IMR-90 (cell line): ENCODE measurements around the gene PRSS16. TPM values are rescaled to one million over a fixed set of nuclear protein-coding genes. Genes with fewer than 3 reads are reported as not detected.

ENCODE experiments used
- ATAC-seq: fragments of 200-7000 bp; cut with Tn5 transposase; 2 replicates; pipeline ENCODE4 v1.9.1; 2020; ENCODE audit warnings: low read depth, mild to moderate bottlenecking, moderate library complexity
- BruUV-seq: library from RNA; stranded (reverse); fragments of 400-500 nt; replicated peaks from 2 replicates; lab custom pipeline; 2021; lab: Mats Ljungman, UMichigan
- CTCF ChIA-PET: fragments of 300-600 bp; formaldehyde crosslinking; extraction: SDS; loops from one replicate; lab custom pipeline; 2021; ENCODE audit warnings: antibody characterized with exemption; lab: Yijun Ruan, JAX
- POLR2A ChIA-PET: fragments of 300-600 bp; sonication (Branson Sonifier 250); formaldehyde crosslinking; loops from one replicate; lab custom pipeline; 2022; ENCODE audit warnings: antibody characterized with exemption; ENCODE audit not compliant: unreplicated experiment; lab: Charles Lee
- DNase-seq: peaks from one replicate; pipeline ENCODE4 v3.0.0; 2013
- H2AFZ ChIP-seq: replicated peaks from 2 replicates; pipeline ENCODE3; 2013; ENCODE audit warnings: low read length, mild to moderate bottlenecking; ENCODE audit not compliant: poor library complexity
- H2AK5ac ChIP-seq: 2 replicates; pipeline ENCODE4 v1.6.1; 2013; ENCODE audit warnings: low read depth, low read length, inconsistent platforms
- H2AK9ac ChIP-seq: replicated peaks from 2 replicates; pipeline ENCODE3; 2013; ENCODE audit warnings: mild to moderate bottlenecking, low read depth, low read length, moderate library complexity; ENCODE audit not compliant: poor library complexity
- H2BK120ac ChIP-seq: 2 replicates; pipeline ENCODE4 v1.6.1; 2013; ENCODE audit warnings: low read depth, low read length, inconsistent platforms
- H2BK15ac ChIP-seq: 3 replicates; pipeline ENCODE4 v1.6.1; 2013; ENCODE audit warnings: low read depth, low read length, inconsistent platforms
- H2BK20ac ChIP-seq: 2 replicates; pipeline ENCODE4 v1.6.1; 2013; ENCODE audit warnings: low read depth, mild to moderate bottlenecking, inconsistent platforms, low read length, moderate library complexity
- H2BK5ac ChIP-seq: 2 replicates; pipeline ENCODE4 v1.6.1; 2013; ENCODE audit warnings: mild to moderate bottlenecking, low read depth, low read length, inconsistent platforms; ENCODE audit not compliant: poor library complexity, severe bottlenecking
- H3K14ac ChIP-seq: replicated peaks from 2 replicates; pipeline ENCODE4 v1.6.1; 2013; ENCODE audit warnings: low read depth, low read length, inconsistent platforms
- H3K18ac ChIP-seq: 2 replicates; pipeline ENCODE4 v1.6.1; 2013; ENCODE audit warnings: low read depth, low read length, control low read depth
- H3K23ac ChIP-seq: 2 replicates; pipeline ENCODE4 v1.6.1; 2013; ENCODE audit warnings: low read depth, low read length, inconsistent platforms
- H3K27ac ChIP-seq: 2 replicates; pipeline ENCODE4 v1.5.1; 2013; ENCODE audit warnings: mild to moderate bottlenecking, control low read depth, low read length; ENCODE audit not compliant: insufficient read depth
- H3K27me3 ChIP-seq: 2 replicates; pipeline ENCODE4 v1.6.1; 2013; ENCODE audit warnings: low read length; ENCODE audit not compliant: control insufficient read depth, insufficient read depth
- H3K36me3 ChIP-seq: 2 replicates; pipeline ENCODE4 v1.6.1; 2013; ENCODE audit warnings: low read length, mixed read lengths; ENCODE audit not compliant: control insufficient read depth, insufficient read depth
- H3K4ac ChIP-seq: 2 replicates; pipeline ENCODE4 v1.6.1; 2013; ENCODE audit warnings: low read depth, low read length, inconsistent platforms
- H3K4me1 ChIP-seq: 2 replicates; pipeline ENCODE4 v1.6.1; 2013; ENCODE audit warnings: low read length, mixed read lengths; ENCODE audit not compliant: control insufficient read depth, insufficient read depth
- H3K4me2 ChIP-seq: 2 replicates; pipeline ENCODE4 v1.6.1; 2013; ENCODE audit warnings: low read depth, mild to moderate bottlenecking, control low read depth, low read length, moderate library complexity
- H3K4me3 ChIP-seq: 2 replicates; pipeline ENCODE4 v1.5.1; 2013; ENCODE audit warnings: low read depth, mild to moderate bottlenecking, control low read depth, low read length, moderate library complexity; ENCODE audit not compliant: insufficient read depth
- H3K56ac ChIP-seq: 2 replicates; pipeline ENCODE4 v1.6.1; 2013; ENCODE audit warnings: low read length, inconsistent platforms; ENCODE audit not compliant: insufficient read depth; ENCODE audit errors: extremely low read depth
- H3K79me1 ChIP-seq, 2 experiments: 2 replicates each; pipeline ENCODE4 v1.6.1; 2013; ENCODE audit warnings: low read length in 2 of 2, inconsistent platforms in 1 of 2, low read depth in 1 of 2
- H3K9ac ChIP-seq: 2 replicates; pipeline ENCODE4 v1.6.1; 2013; ENCODE audit warnings: low read depth, low read length, control low read depth
- H3K9me1 ChIP-seq: 2 replicates; pipeline ENCODE4 v1.6.1; 2013; ENCODE audit warnings: low read length, inconsistent platforms; ENCODE audit not compliant: insufficient read depth
- H3K9me3 ChIP-seq: 2 replicates; pipeline ENCODE4 v1.6.1; 2013; ENCODE audit warnings: low read length; ENCODE audit not compliant: control insufficient read depth, insufficient read depth
- H4K20me1 ChIP-seq: 2 replicates; pipeline ENCODE4 v1.6.1; 2013; ENCODE audit warnings: low read length, inconsistent platforms; ENCODE audit not compliant: insufficient read depth
- H4K5ac ChIP-seq: 2 replicates; pipeline ENCODE4 v1.6.1; 2013; ENCODE audit warnings: mild to moderate bottlenecking, low read depth, low read length, control low read depth
- H4K8ac ChIP-seq, 2 experiments: 2 replicates each; pipeline ENCODE4 v1.6.1; 2013; ENCODE audit warnings: low read depth in 2 of 2, low read length in 2 of 2, control low read depth in 1 of 2, inconsistent platforms in 1 of 2
- H4K91ac ChIP-seq: 2 replicates; pipeline ENCODE4 v1.6.1; 2013; ENCODE audit warnings: low read depth, low read length, inconsistent platforms; ENCODE audit not compliant: insufficient read depth
- FOS ChIP-seq: fragments of 150-350 bp; IDR thresholded peaks from 2 replicates; pipeline ENCODE4 v1.6.1; 2016; ENCODE audit warnings: low read depth, low read length
- MAFK ChIP-seq: IDR thresholded peaks from 2 replicates; pipeline ENCODE4 v1.6.1; 2012; ENCODE audit warnings: low read depth, low read length, improper control_type of control experiment
- WGBS, 2 experiments: methylation state at CpG; one replicate each; pipeline versions ENCODE4 v1.1.5 to v1.1.7; 2013; ENCODE audit warnings: missing lambda C conversion rate in 2 of 2; ENCODE audit not compliant: insufficient read length in 1 of 2; ENCODE audit errors: extremely low coverage in 2 of 2; 5-methylcytosine and 5-hydroxymethylcytosine counted together
- dilution Hi-C: fragments of 300-500 bp; cut with HindIII; formaldehyde crosslinking; loops from one replicate; pipeline ENCODE4 v1.14.3; 2018; ENCODE audit warnings: low sequenced_read_pairs; ENCODE audit not compliant: unreplicated experiment
- in situ Hi-C: fragments of 300-500 bp; cut with MboI; formaldehyde crosslinking; loops from 3 replicates; pipeline ENCODE4 v1.14.3; 2019; ENCODE audit warnings: low sequenced_read_pairs, inconsistent platforms, mixed read lengths
- intact Hi-C: fragments of 100-400 bp; cut with micrococcal nuclease; formaldehyde crosslinking; loops from 2 replicates; pipeline ENCODE4 v1.10.0; 2022
- polyA plus RNA-seq, 3 experiments: library from polyadenylated mRNA; depleted of rRNA; stranded (reverse); fragments of >200 nt; gene quantifications; 2 replicates each; pipeline ENCODE4 v1.2.3, GENCODE V29; 2012; ENCODE audit warnings: low replicate concordance in 1 of 3
- total RNA-seq: library from RNA; depleted of rRNA; stranded (reverse); fragments of >200 nt; gene quantifications from 2 replicates; pipeline ENCODE4 v1.2.3, GENCODE V29; 2012
- TF ChIP-seq, protein P1 (sequence below): fragments of 150-350 bp; IDR thresholded peaks from 2 replicates; pipeline ENCODE4 v1.6.1; 2016; ENCODE audit warnings: low read depth, mild to moderate bottlenecking, low read length, moderate library complexity, borderline replicate concordance

Gene PRSS16
- total and polyA plus RNA-seq, 2 of the 4 experiments (the other 2 are of a cell fraction): 0.39 TPM; not detected in 1

DNA sequence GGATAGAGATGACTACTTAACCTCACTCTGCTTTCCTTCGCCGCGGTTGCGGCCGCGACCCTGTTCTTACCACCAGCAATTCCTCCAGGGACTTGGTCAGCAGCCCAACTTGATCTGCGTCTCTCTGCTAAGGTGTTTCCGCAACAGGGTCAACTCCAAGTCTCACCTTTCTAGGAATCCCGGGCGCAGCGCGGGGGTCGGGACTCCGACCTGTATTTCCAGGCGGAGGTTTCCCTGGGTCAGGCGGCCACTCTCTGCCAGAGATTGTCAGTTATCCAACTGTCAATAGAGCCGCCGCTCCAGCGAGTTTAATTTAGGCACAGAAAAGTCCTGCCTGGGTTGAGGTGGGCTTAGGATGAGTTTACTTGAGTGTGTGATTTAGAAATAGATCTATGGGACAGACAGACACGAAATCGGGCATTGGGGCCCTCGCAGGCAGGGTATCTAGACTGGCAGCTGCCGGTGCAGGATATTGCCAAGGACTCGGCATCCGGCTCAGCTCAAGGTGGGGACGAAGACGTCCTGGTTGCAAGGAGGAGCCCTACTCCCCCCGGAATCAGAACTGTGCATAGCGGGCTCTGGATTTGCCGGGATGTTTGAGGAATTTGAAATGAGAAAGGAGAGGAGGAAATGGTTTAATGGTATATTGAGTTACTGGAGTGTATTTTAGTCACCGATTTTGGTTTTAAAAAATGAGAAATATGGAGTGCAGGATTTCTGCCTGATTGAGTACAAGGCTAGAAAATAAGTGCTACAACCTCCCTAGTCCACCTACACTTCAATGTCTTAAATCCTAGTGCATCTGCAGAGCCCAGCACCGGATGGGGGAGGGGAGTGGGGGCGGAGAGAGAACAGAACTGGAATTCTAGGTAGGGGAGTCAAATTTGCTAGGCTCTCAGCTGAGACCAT, 40.9 kb downstream of the PRSS16 start (continued):
- TF ChIP-seq MAFK: no peak

DNA sequence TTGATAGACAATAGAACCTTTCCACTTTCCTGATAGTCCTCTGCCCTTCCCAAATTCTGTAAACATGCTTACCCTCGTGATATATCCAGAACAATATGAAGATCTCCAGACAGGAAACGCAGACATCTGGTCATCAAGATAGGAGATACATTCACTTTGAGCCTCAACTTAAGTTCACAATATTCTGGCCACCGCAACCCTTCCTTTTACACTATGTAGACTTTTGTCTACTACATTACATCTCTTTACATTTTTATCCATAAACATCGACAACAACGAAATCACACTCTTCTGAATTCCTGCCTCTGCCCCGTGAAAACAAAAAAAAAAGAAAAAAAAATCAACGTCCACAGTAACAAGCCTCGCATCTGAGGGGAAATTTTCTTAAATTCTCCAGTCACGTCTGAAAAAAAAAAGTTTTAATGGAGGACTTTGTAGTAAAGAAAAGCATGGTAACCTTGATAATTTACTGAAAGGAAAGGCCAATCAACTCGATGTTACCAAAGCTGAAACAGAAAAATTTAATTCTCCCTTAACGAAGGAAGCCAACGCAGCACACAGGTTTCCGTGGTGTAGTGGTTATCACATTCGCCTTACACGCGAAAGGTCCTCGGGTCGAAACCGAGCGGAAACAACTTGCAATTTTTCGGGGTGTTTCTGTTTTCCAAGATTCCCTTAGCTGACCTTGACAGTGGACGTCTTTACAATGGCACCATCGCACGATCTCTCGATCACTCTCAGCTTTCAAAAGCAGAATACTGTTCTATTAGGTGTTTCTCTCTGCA, 42.8 kb downstream of the PRSS16 start:
- Histone ChIP-seq H3K27me3 (peaks cover 39% of the 10 kb centered on the region), H3K79me1 (no peaks in the 10 kb centered on the region), H2BK5ac (no peak overlapping the region), H3K14ac (no peak overlapping the region), H4K91ac (no peak overlapping the region), H3K36me3 (no peaks in the 10 kb centered on the region), H3K4me1 (no peaks in the 10 kb centered on the region), H3K18ac (no peak overlapping the region), H2BK20ac (no peak overlapping the region), H3K9me1 (no peaks in the 10 kb centered on the region), H2BK15ac (no peak overlapping the region), H4K5ac (no peak overlapping the region), H3K4me3 (peak overlapping the region; percentile 20; the same call in 1 of the 2 replicates), H2AK9ac (no peak overlapping the region), H3K9me3 (no peaks in the 10 kb centered on the region), H2AFZ (peak overlapping the region; percentile 8), H3K23ac (no peak overlapping the region), H2BK120ac (no peak overlapping the region), H3K9ac (no peak overlapping the region), H4K20me1 (no peaks in the 10 kb centered on the region), H3K4me2 (peak overlapping the region; percentile 69), H3K27ac (no peak overlapping the region), H3K4ac (no peak overlapping the region), H3K56ac (no peak overlapping the region), H2AK5ac (no peak overlapping the region), H4K8ac (no peak overlapping the region)
- ATAC-seq (peak; percentile 59), DNase-seq (peak; percentile 63)
- CTCF ChIA-PET: no interaction called here
- no TSS peak for BruUV-seq
- intact Hi-C loops (loop anchor here (10.0 kb wide), 1 partner anchor 605 kb away; a partner anchor contains a TSS), dilution Hi-C loops (no loop called here), in situ Hi-C loops (no loop called here)
- POLR2A ChIA-PET: no interaction called here
- TF ChIP-seq, protein P1, sequence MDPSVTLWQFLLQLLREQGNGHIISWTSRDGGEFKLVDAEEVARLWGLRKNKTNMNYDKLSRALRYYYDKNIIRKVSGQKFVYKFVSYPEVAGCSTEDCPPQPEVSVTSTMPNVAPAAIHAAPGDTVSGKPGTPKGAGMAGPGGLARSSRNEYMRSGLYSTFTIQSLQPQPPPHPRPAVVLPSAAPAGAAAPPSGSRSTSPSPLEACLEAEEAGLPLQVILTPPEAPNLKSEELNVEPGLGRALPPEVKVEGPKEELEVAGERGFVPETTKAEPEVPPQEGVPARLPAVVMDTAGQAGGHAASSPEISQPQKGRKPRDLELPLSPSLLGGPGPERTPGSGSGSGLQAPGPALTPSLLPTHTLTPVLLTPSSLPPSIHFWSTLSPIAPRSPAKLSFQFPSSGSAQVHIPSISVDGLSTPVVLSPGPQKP: no peak
- TF ChIP-seq FOS: peak; percentile 29; the same call in 1 of the 2 replicates
- 5% methylated on average over 8 of the region's 25 CpGs; no CpG with 5 or more reads in 1 of the 2 experiments for WGBS, 2 experiments
